Colonic mucosa (tissue), 4 donors: ENCODE results near the gene TRAPPC5. TPM values are rescaled to one million over a fixed set of nuclear protein-coding genes. Genes with fewer than 3 reads are reported as not detected.

Experiments used
- DNase-seq: peaks from one replicate; pipeline ENCODE4 v3.0.0-alpha.2; 2020
- H3K27ac ChIP-seq: fragments of 200-600 bp; one replicate; pipeline ENCODE4 v1.8.0; 2021
- H3K27me3 ChIP-seq: fragments of 200-600 bp; one replicate; pipeline ENCODE4 v1.8.0; 2021
- H3K36me3 ChIP-seq: fragments of 200-600 bp; one replicate; pipeline ENCODE4 v1.8.0; 2021
- H3K4me1 ChIP-seq: fragments of 200-600 bp; one replicate; pipeline ENCODE4 v1.8.0; 2021; ENCODE audit warnings: mild to moderate bottlenecking
- H3K4me3 ChIP-seq: fragments of 200-600 bp; one replicate; pipeline ENCODE4 v1.8.0; 2021
- H3K9ac ChIP-seq, 2 donors: one replicate each; pipeline ENCODE4 v1.7.0; 2013; ENCODE audit warnings: control low read depth in 2 of 2, low read depth in 2 of 2, low read length in 2 of 2
- H3K9me3 ChIP-seq: fragments of 200-600 bp; one replicate; pipeline ENCODE4 v1.8.0; 2021
- intact Hi-C: fragments of 100-400 bp; cut with DNase I; formaldehyde crosslinking; loops from one replicate; pipeline ENCODE4 v1.14.1; 2022
- total RNA-seq, 2 donors: library from RNA; stranded (reverse); fragmentation: NEBNext Ultra II Directional in 1 of 2; extraction: Animal tissue kit (Norgen Biotek cat#: 25700) in 1 of 2; gene quantifications; one replicate each; pipeline ENCODE4 v1.2.1, GENCODE V29; 2021
- TF ChIP-seq, protein P1 (sequence below): fragments of 200-600 bp; IDR thresholded peaks from one replicate; pipeline ENCODE4 v1.8.0; 2022; ENCODE audit warnings: antibody characterized with exemption, mild to moderate bottlenecking
- donor health status: healthy.
- donor health status: DM: no; HTN: no; CAD: no.
- donor health status: DM: no; HTN: no; CAD: no.

Gene TRAPPC5
- total RNA-seq, 2 donors from 2014 or later: 107 to 139 TPM

DNA sequence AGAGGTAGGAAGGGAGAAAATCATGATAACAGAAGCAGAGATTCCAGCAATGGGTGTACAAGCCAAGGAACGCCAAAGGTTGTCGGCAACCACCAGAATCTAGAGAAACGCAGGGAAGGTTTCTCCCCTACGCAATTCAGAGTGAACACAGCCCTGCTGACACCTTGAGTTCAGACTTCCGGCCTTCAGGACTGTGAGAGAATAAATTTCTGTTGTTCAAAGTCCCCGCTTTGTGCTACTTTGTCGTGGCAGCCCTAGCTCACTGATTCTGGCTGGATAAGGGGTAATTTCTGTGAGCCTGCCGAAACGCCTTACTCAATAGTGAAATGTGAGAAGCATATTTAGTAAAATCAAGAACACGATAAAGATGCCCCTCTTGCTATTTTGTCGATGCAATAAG, 56.6 kb downstream of the TRAPPC5 start:
- no peaks in the 10 kb centered on the region for H3K9me3 ChIP-seq
- TF ChIP-seq, protein P1, sequence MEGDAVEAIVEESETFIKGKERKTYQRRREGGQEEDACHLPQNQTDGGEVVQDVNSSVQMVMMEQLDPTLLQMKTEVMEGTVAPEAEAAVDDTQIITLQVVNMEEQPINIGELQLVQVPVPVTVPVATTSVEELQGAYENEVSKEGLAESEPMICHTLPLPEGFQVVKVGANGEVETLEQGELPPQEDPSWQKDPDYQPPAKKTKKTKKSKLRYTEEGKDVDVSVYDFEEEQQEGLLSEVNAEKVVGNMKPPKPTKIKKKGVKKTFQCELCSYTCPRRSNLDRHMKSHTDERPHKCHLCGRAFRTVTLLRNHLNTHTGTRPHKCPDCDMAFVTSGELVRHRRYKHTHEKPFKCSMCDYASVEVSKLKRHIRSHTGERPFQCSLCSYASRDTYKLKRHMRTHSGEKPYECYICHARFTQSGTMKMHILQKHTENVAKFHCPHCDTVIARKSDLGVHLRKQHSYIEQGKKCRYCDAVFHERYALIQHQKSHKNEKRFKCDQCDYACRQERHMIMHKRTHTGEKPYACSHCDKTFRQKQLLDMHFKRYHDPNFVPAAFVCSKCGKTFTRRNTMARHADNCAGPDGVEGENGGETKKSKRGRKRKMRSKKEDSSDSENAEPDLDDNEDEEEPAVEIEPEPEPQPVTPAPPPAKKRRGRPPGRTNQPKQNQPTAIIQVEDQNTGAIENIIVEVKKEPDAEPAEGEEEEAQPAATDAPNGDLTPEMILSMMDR: no peak
- DNase-seq: no peak
- H3K9ac ChIP-seq: no peak overlapping the region
- H3K27me3 ChIP-seq: no peaks in the 10 kb centered on the region
- H3K4me3 ChIP-seq: no peak overlapping the region
- no peaks in the 10 kb centered on the region for H3K4me1 ChIP-seq
- H3K27ac ChIP-seq: no peak overlapping the region
- intact Hi-C loops: no loop called here
- H3K36me3 ChIP-seq: no peaks in the 10 kb centered on the region

Other genes with a start within 250 kb of the TRAPPC5 start
- gene PEX11G, start 191.8 kb upstream of the TRAPPC5 start, total RNA-seq: 1 to 10 TPM; 5.7 to 6.6 TPM
- 10 to 100 TPM; 20.2 to 44.1 TPM for gene ZNF358, start 164.7 kb upstream of the TRAPPC5 start, total RNA-seq
- gene MCOLN1, start 158.2 kb upstream of the TRAPPC5 start, total RNA-seq: 10 to 100 TPM; 17.8 to 26.5 TPM
- 100 to 1,000 TPM in 1 of 2 donors, 10 to 100 TPM in 1; 93.0 to 131 TPM for gene PNPLA6, start 145.1 kb upstream of the TRAPPC5 start, total RNA-seq
- 10 to 100 TPM; 41.1 to 55.4 TPM for gene CAMSAP3, start 85.0 kb upstream of the TRAPPC5 start, total RNA-seq
- 10 to 100 TPM; 28.3 to 48.1 TPM for gene XAB2, start 51.3 kb upstream of the TRAPPC5 start, total RNA-seq
- 100 to 1,000 TPM; 118 to 141 TPM for gene PET100, start 51.0 kb upstream of the TRAPPC5 start, total RNA-seq
- gene PCP2, start 47.1 kb upstream of the TRAPPC5 start, total RNA-seq: under 1 TPM in 1 of 2 donors, not detected in 1; 0.32 TPM
- gene STXBP2, start 43.7 kb upstream of the TRAPPC5 start, total RNA-seq: 100 to 1,000 TPM; 166 to 212 TPM
- gene RETN, start 11.8 kb upstream of the TRAPPC5 start, total RNA-seq: not detected
- under 1 TPM in 1 of 2 donors, not detected in 1; 0.20 TPM for gene MCEMP1, start 3.7 kb upstream of the TRAPPC5 start, total RNA-seq
- 1 to 10 TPM in 1 of 2 donors, under 1 TPM in 1; 0.35 to 1.3 TPM for gene FCER2, start 21.3 kb downstream of the TRAPPC5 start, total RNA-seq
- gene CLEC4G, start 51.3 kb downstream of the TRAPPC5 start, total RNA-seq: under 1 TPM; 0.17 to 0.53 TPM
- 10 to 100 TPM in 1 of 2 donors, 1 to 10 TPM in 1; 4.0 to 12.1 TPM for gene CD209, start 66.7 kb downstream of the TRAPPC5 start, total RNA-seq
- not detected for gene CLEC4M, start 82.4 kb downstream of the TRAPPC5 start, total RNA-seq
- gene EVI5L, start 149.4 kb downstream of the TRAPPC5 start, total RNA-seq: 10 to 100 TPM; 10.6 to 12.0 TPM
- under 1 TPM; 0.22 to 0.37 TPM for gene PRR36, start 193.6 kb downstream of the TRAPPC5 start, total RNA-seq
- gene LRRC8E, start 207.7 kb downstream of the TRAPPC5 start, total RNA-seq: 1 to 10 TPM; 2.9 to 4.0 TPM
- gene MAP2K7, start 223.0 kb downstream of the TRAPPC5 start, total RNA-seq: 10 to 100 TPM; 26.3 to 38.3 TPM
- not detected for gene TGFBR3L, start 234.0 kb downstream of the TRAPPC5 start, total RNA-seq
- gene SNAPC2, start 239.5 kb downstream of the TRAPPC5 start, total RNA-seq: 10 to 100 TPM; 13.4 to 15.4 TPM
- gene CTXN1, start 245.3 kb downstream of the TRAPPC5 start, total RNA-seq: 1 to 10 TPM; 1.5 to 4.4 TPM